RWPE2 (cell line): ENCODE results near the gene TPR.

Experiments
- ATAC-seq: fragments of 200-7000 bp; cut with Tn5 transposase; 3 replicates; pipeline ENCODE4 v1.9.1; 2021; ENCODE audit warnings: low read depth
- DNase-seq: peaks from one replicate; pipeline ENCODE4 v3.0.0-alpha.2; 2020; ENCODE audit warnings: low spot score
- H3K27ac ChIP-seq: fragments of 450-650 bp; 2 replicates; pipeline ENCODE4 v1.5.1; 2017; ENCODE audit warnings: mild to moderate bottlenecking; ENCODE audit not compliant: poor library complexity, severe bottlenecking
- H3K27me3 ChIP-seq: fragments of 250-450 bp; sonication (Bioruptor Pico); 2 replicates; pipeline ENCODE4 v1.5.1; 2021; ENCODE audit warnings: mild to moderate bottlenecking, moderate library complexity; ENCODE audit not compliant: insufficient read depth, poor library complexity, severe bottlenecking
- H3K36me3 ChIP-seq: fragments of 250-450 bp; sonication (Bioruptor Pico); 2 replicates; pipeline ENCODE4 v1.5.1; 2020; ENCODE audit warnings: low read depth, mild to moderate bottlenecking, moderate library complexity
- H3K4me1 ChIP-seq: fragments of 250-450 bp; sonication (Bioruptor Pico); 2 replicates; pipeline ENCODE4 v1.5.1; 2021; ENCODE audit warnings: mild to moderate bottlenecking, moderate library complexity; ENCODE audit not compliant: insufficient read depth, poor library complexity, severe bottlenecking
- H3K4me3 ChIP-seq: fragments of 250-450 bp; sonication (Bioruptor Pico); 2 replicates; pipeline ENCODE4 v1.5.1; 2021; ENCODE audit warnings: mild to moderate bottlenecking, moderate library complexity; ENCODE audit not compliant: severe bottlenecking
- H3K9me3 ChIP-seq: fragments of 250-450 bp; sonication (Bioruptor Pico); 2 replicates; pipeline ENCODE4 v1.5.1; 2021; ENCODE audit warnings: mild to moderate bottlenecking, moderate library complexity; ENCODE audit not compliant: severe bottlenecking
- CTCF ChIP-seq: fragments of 450-650 bp; IDR thresholded peaks from one replicate; pipeline ENCODE4 v1.5.1; 2017; ENCODE audit warnings: mild to moderate bottlenecking, moderate library complexity; ENCODE audit not compliant: poor library complexity, severe bottlenecking

TPR gene

GRCh38 chr1:186299570-186299969 lies 75.5 kb downstream of the TPR start:
- no peaks in the 10 kb centered on the region for H3K4me1 ChIP-seq
- no peak overlapping the region for H3K4me3 ChIP-seq
- no peaks in the 10 kb centered on the region for H3K27me3 ChIP-seq
- no peaks in the 10 kb centered on the region for H3K36me3 ChIP-seq
- TF ChIP-seq CTCF: no peak
- no peak; the same call in 2 of the 3 replicates for ATAC-seq
- no peak for DNase-seq
- H3K27ac ChIP-seq: no peak overlapping the region
- H3K9me3 ChIP-seq: no peaks in the 10 kb centered on the region

- DNase-seq: no peak
- Histone ChIP-seq H3K4me1 (no peaks in the 10 kb centered on the region), H3K4me3 (no peak overlapping the region), H3K27me3 (no peaks in the 10 kb centered on the region), H3K36me3 (no peaks in the 10 kb centered on the region), H3K27ac (no peak overlapping the region), H3K9me3 (no peaks in the 10 kb centered on the region)
- ATAC-seq: no peak
- no peak for TF ChIP-seq CTCF
Observed at GRCh38 chr1:186298851-186299250, 76.2 kb downstream of the TPR start.

GRCh38 chr1:186297439-186298045 lies 77.5 kb downstream of the TPR start:
- no peaks in the 10 kb centered on the region for H3K27me3 ChIP-seq
- no peak for DNase-seq
- no peak for TF ChIP-seq CTCF
- no peak overlapping the region for H3K4me3 ChIP-seq
- no peaks in the 10 kb centered on the region for H3K9me3 ChIP-seq
- H3K4me1 ChIP-seq: no peaks in the 10 kb centered on the region
- no peak for ATAC-seq
- H3K36me3 ChIP-seq: no peaks in the 10 kb centered on the region
- no peak overlapping the region for H3K27ac ChIP-seq

GRCh38 chr1:186295980-186296379 lies 79.1 kb downstream of the TPR start, which contains the start of gene PRG4:
TSS of gene PRG4 (plus strand) at chr1:186296279.
- H3K36me3 ChIP-seq: no peaks in the 10 kb centered on the region
- no peaks in the 10 kb centered on the region for H3K4me1 ChIP-seq
- DNase-seq (no peak), ATAC-seq (no peak)
- no peak within 1 kb of the TSS for H3K4me3 ChIP-seq
- H3K27ac ChIP-seq: no peak within 1 kb of the TSS
- no peaks in the 10 kb centered on the region for H3K27me3 ChIP-seq
- no peaks in the 10 kb centered on the region for H3K9me3 ChIP-seq
- TF ChIP-seq CTCF: no peak

- no peak for TF ChIP-seq CTCF
- no peaks in the 10 kb centered on the region for H3K36me3 ChIP-seq
- DNase-seq (no peak), ATAC-seq (no peak)
- H3K9me3 ChIP-seq: no peaks in the 10 kb centered on the region
- H3K4me3 ChIP-seq: no peak overlapping the region
- H3K27ac ChIP-seq: no peak overlapping the region
- no peaks in the 10 kb centered on the region for H3K27me3 ChIP-seq
- H3K4me1 ChIP-seq: no peaks in the 10 kb centered on the region
Observed at GRCh38 chr1:186292875-186293274, 82.2 kb downstream of the TPR start.
